ENCODE data around the gene KHDC4.

DNA sequence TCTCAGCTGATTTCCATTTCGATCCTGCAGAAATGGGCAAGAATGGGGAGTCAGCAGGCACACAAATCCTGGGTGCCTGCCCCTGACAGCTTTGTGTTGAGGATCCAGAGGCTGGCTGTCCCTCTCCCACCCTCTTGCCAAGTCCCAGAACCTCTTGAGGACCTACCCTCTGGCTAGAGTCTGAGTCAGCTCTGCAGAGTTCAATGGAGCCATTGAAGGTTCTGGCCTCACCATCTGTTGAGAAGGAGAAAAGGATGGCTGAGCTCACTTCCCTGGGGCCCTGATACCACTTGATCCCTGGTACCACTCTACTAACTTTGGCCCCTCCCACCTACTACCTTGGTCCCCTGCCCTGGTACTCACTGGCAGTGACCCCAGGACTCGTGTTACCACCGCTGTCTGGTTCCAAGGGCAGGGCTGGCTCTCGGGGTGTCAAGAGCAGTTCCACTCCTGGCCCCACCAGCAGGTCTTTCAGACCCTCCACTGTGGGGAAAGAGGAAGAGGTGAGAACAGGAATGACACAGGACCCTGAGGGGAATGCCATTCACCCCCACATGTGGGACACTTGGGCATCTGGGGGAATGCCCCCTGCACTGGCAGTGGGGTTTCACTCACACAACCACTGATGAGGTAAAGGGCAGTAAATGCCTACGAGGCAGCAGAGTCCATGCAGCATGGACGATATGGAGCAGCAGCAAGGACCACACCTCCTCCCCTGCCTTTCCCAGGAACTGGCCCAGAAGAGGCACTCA, 17.7 kb upstream of the KHDC4 start:
- TF ChIP-seq POLR2A (IDR thresholded peaks at IDR 0.05; ENCODE audit: low read depth, low read length) (no peak), NFE2L2 (IDR thresholded peaks at IDR 0.05; ENCODE audit: low read depth, low read length) (no peak)

All from IMR-90 (cell line).